HG02870 (cell line): Measurements from ENCODE around the gene PTGR3.

Source experiments
- ATAC-seq: cut with Tn5 transposase; IDR thresholded peaks from one replicate; pipeline ENCODE4 v1.9.1; 2021; ENCODE audit warnings: mild to moderate bottlenecking, moderate library complexity; ENCODE audit not compliant: unreplicated experiment

The PTGR3 gene

DNA sequence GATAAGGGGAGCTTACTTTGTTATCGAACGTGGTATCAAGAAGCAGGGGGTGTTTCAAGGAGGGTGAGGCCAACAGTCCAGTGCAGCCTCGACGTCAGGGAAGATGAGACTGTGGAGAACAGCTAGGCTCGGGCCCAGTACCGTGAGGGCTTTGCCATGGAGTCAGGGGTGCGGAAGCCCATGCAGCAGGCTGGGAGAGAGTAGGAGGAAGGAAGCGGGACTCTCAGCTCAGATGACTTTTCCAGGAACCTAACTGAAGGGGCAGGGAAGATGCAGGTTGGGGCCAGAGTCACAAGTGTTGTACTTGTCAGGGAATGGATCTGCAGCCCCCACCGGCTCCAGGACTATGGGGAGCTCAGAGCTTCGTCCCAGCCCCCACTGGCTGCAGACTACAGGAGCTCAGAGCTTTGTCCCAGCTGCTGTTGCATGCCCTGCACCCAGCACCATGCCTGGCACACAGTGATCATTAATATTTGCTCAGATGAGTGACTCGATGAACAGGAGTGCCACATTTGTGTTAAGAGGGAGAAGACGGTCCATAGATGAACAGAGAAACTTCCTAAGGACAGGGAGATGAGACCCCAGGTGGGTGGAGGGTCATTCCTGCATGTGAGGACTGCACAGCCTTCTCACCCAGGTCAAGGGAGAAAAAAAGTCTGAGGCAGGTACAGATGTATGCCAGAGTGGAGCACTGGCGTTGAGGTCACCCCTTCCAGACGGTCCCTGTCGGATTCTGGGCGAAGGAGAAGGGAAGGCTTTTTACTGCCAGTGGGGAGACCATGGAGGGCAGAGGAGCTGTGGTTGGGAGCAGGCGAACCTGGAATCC, 36.4 kb downstream of the PTGR3 start:
- peak; percentile 21 for ATAC-seq

DNA sequence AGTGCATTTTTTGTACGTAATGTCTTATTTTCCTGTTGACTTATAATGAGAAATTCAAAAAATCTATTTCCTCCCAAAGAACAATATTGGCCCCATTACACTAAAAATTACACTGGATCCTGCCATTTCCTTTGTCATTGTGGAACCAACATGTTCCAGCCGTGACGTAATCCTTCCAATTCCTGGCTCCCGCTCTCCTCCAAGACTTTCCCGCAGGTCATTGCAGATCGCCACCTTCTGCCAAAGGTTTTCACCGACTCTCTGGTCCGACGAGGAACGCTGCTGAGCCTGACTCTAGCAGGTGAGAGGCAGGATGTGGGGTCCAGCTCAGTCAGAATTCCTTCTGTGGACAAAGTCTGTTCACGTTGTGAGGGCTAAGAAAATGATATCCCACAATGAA, 38.0 kb downstream of the PTGR3 start:
- ATAC-seq = no peak

- no peak for ATAC-seq
Observed at GRCh38 chr18:75170022-75170789, 38.7 kb downstream of the PTGR3 start.

DNA sequence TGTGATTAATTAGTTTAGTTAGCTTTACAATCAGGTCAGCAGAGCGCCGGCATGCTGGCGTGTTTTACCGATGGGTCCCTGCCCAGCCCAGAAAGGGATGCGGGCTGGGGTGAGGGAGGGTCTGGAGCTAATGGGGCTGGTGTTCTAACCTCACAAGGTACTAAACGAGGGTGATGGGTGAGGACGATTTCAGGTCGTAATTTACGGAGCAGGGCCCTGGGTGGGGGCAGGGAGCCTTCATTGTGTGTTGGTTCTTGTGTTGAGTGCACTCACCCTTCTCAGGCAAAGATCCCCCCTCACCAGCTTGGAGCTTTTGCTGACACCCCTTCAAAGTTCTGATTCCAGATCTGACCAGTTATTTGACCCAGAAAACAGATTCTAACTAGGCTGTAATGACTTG, 39.5 kb downstream of the PTGR3 start:
- no peak for ATAC-seq

- no peak for ATAC-seq
Observed at GRCh38 chr18:75168619-75169018, 40.3 kb downstream of the PTGR3 start.

GRCh38 chr18:75167759-75168618, 41.0 kb downstream of the PTGR3 start:
- ATAC-seq = no peak

DNA sequence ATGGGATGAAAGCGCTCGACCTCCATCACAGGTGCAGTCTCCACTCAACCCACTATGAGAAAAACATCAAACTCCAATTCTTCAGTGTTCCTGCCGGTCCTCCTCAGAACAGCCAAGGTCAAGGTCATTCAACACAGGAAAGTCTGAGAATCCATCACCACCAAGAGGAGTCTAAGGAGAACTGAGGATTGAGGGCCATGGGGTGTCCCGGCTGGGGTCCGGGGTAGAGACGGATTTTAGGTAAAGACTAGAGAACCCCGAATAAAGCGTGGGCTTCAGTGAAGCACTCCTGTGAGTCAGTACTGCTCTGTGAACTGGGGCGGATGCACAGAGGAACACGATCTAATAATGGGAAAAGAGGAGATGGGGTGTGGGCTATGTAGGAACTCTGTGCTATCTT, 41.8 kb downstream of the PTGR3 start:
- ATAC-seq = no peak

GRCh38 chr18:75165926-75166325, 43.0 kb downstream of the PTGR3 start:
- ATAC-seq = no peak

DNA sequence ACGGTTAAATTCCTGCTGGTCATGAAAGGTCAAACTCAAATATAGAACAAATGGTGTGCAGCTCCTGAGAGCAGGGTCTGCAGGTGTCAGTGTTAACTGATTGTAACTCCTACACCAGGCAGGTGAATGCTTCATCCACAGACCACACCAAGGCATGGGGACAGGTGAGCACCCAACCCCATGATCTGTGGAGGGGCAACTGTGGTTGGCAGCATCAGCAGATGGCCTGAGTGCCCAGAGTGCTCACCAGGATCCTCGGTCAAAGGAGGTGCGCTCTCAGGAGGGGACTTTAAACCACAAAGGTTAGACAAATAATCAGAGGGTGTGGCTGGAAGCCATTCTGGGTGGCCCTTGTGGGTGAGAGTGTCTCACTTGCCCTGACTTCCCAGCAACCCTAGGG, 44.5 kb downstream of the PTGR3 start:
- ATAC-seq = no peak

DNA sequence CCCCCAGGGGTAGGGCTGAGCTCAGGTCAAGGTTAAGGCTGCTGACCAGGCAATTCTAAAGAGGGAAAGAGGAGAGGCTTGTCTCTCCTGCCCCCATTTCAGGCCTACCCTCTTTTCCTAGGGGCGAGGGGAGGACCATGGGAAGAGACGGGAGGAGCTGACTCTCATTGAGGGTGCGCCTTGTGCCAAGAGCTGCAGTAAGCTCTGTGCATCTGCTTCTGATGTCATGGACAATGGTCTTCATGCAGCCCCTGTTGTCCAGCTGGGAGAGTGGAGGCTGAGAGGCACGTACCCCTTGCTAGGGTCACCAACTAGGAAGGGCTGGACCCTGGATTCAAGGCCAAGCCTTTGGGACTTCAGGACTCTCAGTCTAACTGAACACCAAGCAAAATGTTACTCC, 45.2 kb downstream of the PTGR3 start:
- ATAC-seq = no peak

GRCh38 chr18:75162978-75163377, 46.0 kb downstream of the PTGR3 start:
- no peak for ATAC-seq

- no peak for ATAC-seq
Observed at GRCh38 chr18:75162467-75162866, 46.5 kb downstream of the PTGR3 start.

- peak; percentile 61 for ATAC-seq
Observed at GRCh38 chr18:75161256-75162028, 47.5 kb downstream of the PTGR3 start.

DNA sequence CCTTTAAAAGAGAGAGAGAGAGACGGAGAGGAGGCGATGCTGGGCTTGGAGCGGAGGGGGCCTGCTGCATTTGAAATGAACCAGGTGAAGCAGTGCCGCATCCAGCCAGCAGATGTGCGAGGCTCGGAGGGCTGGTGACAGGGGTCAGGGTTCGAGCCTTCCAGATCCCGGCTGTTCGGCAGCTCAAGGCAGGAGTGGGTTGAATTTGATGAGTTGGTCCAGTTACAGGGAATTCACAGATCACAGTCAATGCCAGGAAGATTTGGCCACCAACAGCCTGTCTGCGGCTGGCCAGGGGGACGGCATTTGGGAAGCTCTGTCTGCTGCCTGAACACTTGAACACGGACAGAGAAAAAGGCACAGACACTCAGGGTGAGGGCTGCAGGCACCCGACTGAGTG, 48.6 kb downstream of the PTGR3 start:
- no peak for ATAC-seq

DNA sequence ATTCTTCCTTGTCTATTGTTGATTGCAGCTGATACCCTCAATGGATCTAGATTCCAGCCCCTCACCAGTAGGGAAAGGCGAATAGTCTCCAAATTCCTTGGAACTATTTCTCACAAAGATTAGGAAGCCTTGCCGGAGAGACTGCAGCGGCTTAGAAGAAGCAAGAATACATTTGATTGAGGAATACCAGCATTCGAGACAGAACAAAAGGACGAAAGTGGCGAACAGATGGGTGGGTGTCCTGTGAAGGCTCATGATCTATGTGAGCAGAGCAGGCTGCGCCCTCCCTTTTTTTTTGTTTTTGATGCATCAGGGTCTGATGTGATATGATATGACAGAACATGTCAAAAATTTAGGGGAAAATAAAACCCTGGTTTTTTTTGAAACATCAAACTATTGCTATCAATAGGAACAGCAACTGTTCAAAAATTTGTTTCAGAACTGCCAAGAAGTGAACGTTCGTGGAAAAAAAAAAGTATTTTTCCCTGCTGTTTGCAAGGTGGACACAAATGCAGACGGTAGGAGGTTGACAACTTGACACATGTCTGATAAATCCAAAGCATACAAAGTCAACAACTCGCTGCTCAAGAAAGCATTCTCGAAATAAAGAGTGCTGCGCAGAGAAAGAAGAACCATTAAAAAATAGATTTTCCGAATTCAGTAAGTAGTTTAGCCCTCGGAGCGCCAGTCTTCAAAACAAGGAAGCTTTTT, 49.1 kb downstream of the PTGR3 start:
- no peak for ATAC-seq

DNA sequence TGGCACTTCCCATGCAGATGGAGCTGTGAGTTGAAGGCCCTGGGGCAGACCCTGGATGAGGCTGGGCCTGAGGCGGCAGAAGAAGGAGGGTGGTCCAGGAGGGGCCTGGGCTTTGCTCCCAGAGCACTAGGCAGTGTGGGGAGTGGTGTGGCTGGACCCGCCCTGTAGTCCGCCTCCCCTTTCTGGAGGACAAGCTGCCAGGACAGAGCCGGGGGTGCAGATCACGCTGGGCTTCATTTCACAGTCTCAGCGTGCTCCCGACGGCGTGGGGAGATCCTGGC, 49.8 kb downstream of the PTGR3 start:
- no peak for ATAC-seq
